Stomach (tissue), 4 donors: ENCODE data around the gene ZNF827.

Source experiments
- POLR2A ChIP-seq, 4 donors: fragments of 450-650 bp; IDR thresholded peaks; one replicate each; pipeline ENCODE4 v1.6.1; 2016; ENCODE audit warnings: antibody characterized with exemption in 4 of 4, control low read depth in 2 of 4, mild to moderate bottlenecking in 1 of 4, moderate library complexity in 1 of 4
- TF ChIP-seq, protein P1 (sequence below), 7 experiments: fragments of 450-650 bp in 4 of 7; fragments of 200-600 bp in 3 of 7; sonication (generic) in 3 of 7; IDR thresholded peaks; one replicate each; pipeline ENCODE4 v1.5.1; 2016 to 2019; ENCODE audit warnings: antibody characterized with exemption in 7 of 7, control low read depth in 2 of 7, mild to moderate bottlenecking in 1 of 7

DNA sequence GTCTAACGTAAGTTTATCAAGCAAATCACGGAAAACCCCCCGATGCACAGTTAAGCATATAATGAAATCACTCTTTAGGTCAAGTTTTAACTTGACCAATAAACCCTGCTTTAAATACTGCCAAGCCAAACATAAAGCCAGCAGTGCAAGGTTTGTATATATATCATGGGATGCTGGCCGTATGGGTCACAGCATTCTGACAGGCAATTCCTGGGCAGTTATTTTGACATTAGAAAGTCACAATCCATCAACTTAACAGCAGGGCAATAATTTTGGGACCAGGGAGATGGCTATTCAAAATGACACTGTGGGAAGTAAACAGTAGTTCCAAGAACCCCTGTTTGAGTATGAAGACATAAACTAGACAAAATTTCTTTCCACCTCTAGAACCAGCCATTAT, 116.9 kb downstream of the ZNF827 start:
- TF ChIP-seq, protein P1, sequence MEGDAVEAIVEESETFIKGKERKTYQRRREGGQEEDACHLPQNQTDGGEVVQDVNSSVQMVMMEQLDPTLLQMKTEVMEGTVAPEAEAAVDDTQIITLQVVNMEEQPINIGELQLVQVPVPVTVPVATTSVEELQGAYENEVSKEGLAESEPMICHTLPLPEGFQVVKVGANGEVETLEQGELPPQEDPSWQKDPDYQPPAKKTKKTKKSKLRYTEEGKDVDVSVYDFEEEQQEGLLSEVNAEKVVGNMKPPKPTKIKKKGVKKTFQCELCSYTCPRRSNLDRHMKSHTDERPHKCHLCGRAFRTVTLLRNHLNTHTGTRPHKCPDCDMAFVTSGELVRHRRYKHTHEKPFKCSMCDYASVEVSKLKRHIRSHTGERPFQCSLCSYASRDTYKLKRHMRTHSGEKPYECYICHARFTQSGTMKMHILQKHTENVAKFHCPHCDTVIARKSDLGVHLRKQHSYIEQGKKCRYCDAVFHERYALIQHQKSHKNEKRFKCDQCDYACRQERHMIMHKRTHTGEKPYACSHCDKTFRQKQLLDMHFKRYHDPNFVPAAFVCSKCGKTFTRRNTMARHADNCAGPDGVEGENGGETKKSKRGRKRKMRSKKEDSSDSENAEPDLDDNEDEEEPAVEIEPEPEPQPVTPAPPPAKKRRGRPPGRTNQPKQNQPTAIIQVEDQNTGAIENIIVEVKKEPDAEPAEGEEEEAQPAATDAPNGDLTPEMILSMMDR (IDR thresholded peaks at IDR 0.05): no peak
- no peak for TF ChIP-seq POLR2A (IDR thresholded peaks at IDR 0.05)
